Endothelial cell of umbilical vein (primary cell): ENCODE measurements around the gene TXNRD1. TPM values are rescaled to one million over a fixed set of nuclear protein-coding genes. Genes with fewer than 3 reads are reported as not detected.

Experiments
- BruUV-seq: library from RNA; stranded (reverse); fragments of 400-500 nt; replicated peaks from 2 replicates; lab custom pipeline; 2021; lab: Mats Ljungman, UMichigan
- CTCF ChIA-PET: fragments of 300-600, 350-600 bp; sonication (Branson Sonifier 250); formaldehyde crosslinking; loops from one replicate; lab custom pipeline; 2021; ENCODE audit warnings: antibody characterized with exemption, inconsistent platforms; lab: Charles Lee
- POLR2A ChIA-PET: fragments of 300-600, 350-600 bp; sonication (Branson Sonifier 250); formaldehyde crosslinking; loops from one replicate; lab custom pipeline; 2021; ENCODE audit warnings: antibody characterized with exemption, inconsistent platforms; lab: Charles Lee
- DNase-seq: peaks from one replicate; pipeline ENCODE4 v3.0.0-alpha.2; 2011; ENCODE audit warnings: low read depth, low spot score
- FAIRE-seq: peaks from 2 replicates; lab custom pipeline; 2011; peaks lifted over from hg19 to GRCh38; lab: Jason Lieb, UNC
- H2AFZ ChIP-seq: 2 replicates; pipeline ENCODE4 v1.6.0; 2012; ENCODE audit warnings: low read depth, low read length, control low read depth, inconsistent platforms
- H3K27ac ChIP-seq: 2 replicates; pipeline ENCODE4 v1.5.1; 2011; ENCODE audit warnings: low read depth, mild to moderate bottlenecking, control low read depth, low read length, moderate library complexity; ENCODE audit not compliant: insufficient read depth
- H3K27me3 ChIP-seq, 2 experiments: 2 replicates each; pipeline versions ENCODE4 v1.6.0 to v1.6.1; 2011; ENCODE audit warnings: low read length in 2 of 2, mixed read lengths in 1 of 2; ENCODE audit not compliant: control insufficient read depth in 2 of 2, insufficient read depth in 2 of 2
- H3K36me3 ChIP-seq, 2 experiments: 2 replicates in 1 of 2; 3 replicates in 1 of 2; pipeline ENCODE4 v1.5.1; 2011; ENCODE audit warnings: low read length in 2 of 2, mild to moderate bottlenecking in 1 of 2, moderate library complexity in 1 of 2; ENCODE audit not compliant: control insufficient read depth in 2 of 2, insufficient read depth in 2 of 2; ENCODE audit errors: extremely low read depth in 1 of 2
- H3K4me1 ChIP-seq: 3 replicates; pipeline ENCODE4 v1.5.1; 2011; ENCODE audit warnings: mild to moderate bottlenecking, low read length; ENCODE audit not compliant: control insufficient read depth, insufficient read depth; ENCODE audit errors: extremely low read depth
- H3K4me2 ChIP-seq: 2 replicates; pipeline ENCODE4 v1.6.1; 2011; ENCODE audit warnings: low read length, control low read depth, mixed read lengths; ENCODE audit not compliant: insufficient read depth
- H3K4me3 ChIP-seq, 3 experiments: fragments of 200-600 bp in 1 of 3; sonication (generic), shearing (Covaris generic) in 1 of 3; replicated peaks in 1 of 3; 2 replicates each; pipeline ENCODE4 v1.5.1; 2011 to 2016; ENCODE audit warnings: control low read depth in 3 of 3, low read length in 3 of 3, mild to moderate bottlenecking in 2 of 3, inconsistent platforms in 1 of 3, low read depth in 1 of 3, moderate library complexity in 1 of 3; ENCODE audit not compliant: insufficient read depth in 1 of 3
- H3K79me2 ChIP-seq: 2 replicates; pipeline ENCODE4 v1.6.0; 2012; ENCODE audit warnings: low read length, inconsistent platforms; ENCODE audit not compliant: control insufficient read depth, insufficient read depth
- H3K9ac ChIP-seq: replicated peaks from 2 replicates; pipeline ENCODE3; 2011; ENCODE audit warnings: low read length, control low read depth; ENCODE audit not compliant: insufficient read depth; ENCODE audit errors: extremely low read depth
- H3K9me1 ChIP-seq: replicated peaks from 3 replicates; pipeline ENCODE4 v1.6.0; 2011; ENCODE audit warnings: mild to moderate bottlenecking, low read length; ENCODE audit not compliant: control insufficient read depth, insufficient read depth; ENCODE audit errors: extremely low read depth
- H3K9me3 ChIP-seq: replicated peaks from 2 replicates; pipeline ENCODE4 v1.5.1; 2012; ENCODE audit warnings: low read length, inconsistent platforms; ENCODE audit not compliant: control insufficient read depth, insufficient read depth
- H4K20me1 ChIP-seq: replicated peaks from 2 replicates; pipeline ENCODE3; 2011; ENCODE audit warnings: mild to moderate bottlenecking, low read length; ENCODE audit not compliant: control insufficient read depth, insufficient read depth; ENCODE audit errors: extremely low read depth
- CTCF ChIP-seq, 2 donors: IDR thresholded peaks; 1 replicate in 1 of 2; 2 replicates in 1 of 2; pipeline ENCODE4 v1.5.1; 2011; ENCODE audit warnings: low read length in 2 of 2, mild to moderate bottlenecking in 2 of 2, moderate library complexity in 2 of 2, control low read depth in 1 of 2, inconsistent platforms in 1 of 2, low read depth in 1 of 2; ENCODE audit not compliant: insufficient read depth in 1 of 2; ENCODE audit errors: extremely low read depth in 1 of 2
- EZH2 ChIP-seq: IDR thresholded peaks from 2 replicates; pipeline ENCODE4 v1.6.1; 2012; ENCODE audit warnings: borderline replicate concordance, low read depth, mild to moderate bottlenecking, moderate library complexity, low read length, inconsistent platforms; ENCODE audit not compliant: severe bottlenecking
- FOS ChIP-seq: IDR thresholded peaks from 2 replicates; pipeline ENCODE4 v1.6.1; 2011; ENCODE audit warnings: mild to moderate bottlenecking, low read length, moderate library complexity, borderline replicate concordance; ENCODE audit not compliant: insufficient read depth
- GATA2 ChIP-seq: IDR thresholded peaks from 2 replicates; pipeline ENCODE4 v1.7.0; 2011; ENCODE audit warnings: low read depth, mild to moderate bottlenecking, moderate library complexity, mixed read lengths, low read length; ENCODE audit not compliant: insufficient read length, insufficient read depth
- JUN ChIP-seq: IDR thresholded peaks from 2 replicates; pipeline ENCODE4 v1.6.1; 2011; ENCODE audit warnings: borderline replicate concordance, low read depth; ENCODE audit not compliant: insufficient read length, insufficient read depth
- MAX ChIP-seq: IDR thresholded peaks from 2 replicates; pipeline ENCODE4 v1.6.1; 2011; ENCODE audit not compliant: insufficient read depth, insufficient read length
- MYC ChIP-seq: IDR thresholded peaks from one replicate; pipeline ENCODE4 v1.6.1; 2011; ENCODE audit warnings: mild to moderate bottlenecking, low read depth, low read length
- POLR2A ChIP-seq: IDR thresholded peaks from 2 replicates; pipeline ENCODE4 v1.6.1; 2012; ENCODE audit warnings: low read depth, mild to moderate bottlenecking, control low read depth, low read length
- POLR2AphosphoS5 ChIP-seq: IDR thresholded peaks from 2 replicates; pipeline ENCODE4 v1.6.1; 2012; ENCODE audit warnings: low read depth, mild to moderate bottlenecking, control low read depth, low read length, moderate library complexity; ENCODE audit not compliant: insufficient read depth
- dilution Hi-C: fragments of 300-500 bp; cut with MboI; formaldehyde crosslinking; loops from one replicate; pipeline ENCODE4 v1.15.0; 2019; ENCODE audit warnings: low sequenced_read_pairs; ENCODE audit not compliant: extremely low pct_ligation_motif_present
- intact Hi-C: fragments of 100-400 bp; cut with micrococcal nuclease; formaldehyde crosslinking; loops from one replicate; pipeline ENCODE4 v1.10.0; 2022
- polyA plus RNA-seq, 4 experiments: library from polyadenylated mRNA; depleted of rRNA in 3 of 4; stranded (reverse) in 3 of 4; unstranded in 1 of 4; fragments of >200 nt; gene quantifications; 2 replicates each; pipeline versions ENCODE4 v1.2.1 to v1.2.3, GENCODE V29; 2011 to 2012; ENCODE audit warnings: missing spikeins in 1 of 4
- total RNA-seq: library from RNA; stranded (reverse); gene quantifications from 2 replicates; pipeline ENCODE4 v1.2.3, GENCODE V29; 2021

TXNRD1 gene
- total and polyA plus RNA-seq, 2 donors (not counting 3 experiments of a cell fraction or from before 2014, with no cell fraction given) = 309 to 566 TPM

- FAIRE-seq = no peak
- no TSS peak for BruUV-seq
- dilution Hi-C loops = no loop called here
These were observed 145.6 kb downstream of the TXNRD1 start for GRCh38 chr12:104360983-104361707.

More at GRCh38 chr12:104360983-104361707, 145.6 kb downstream of the TXNRD1 start:
- Histone ChIP-seq H3K9me3 (no peaks in the 10 kb centered on the region), H3K79me2 (no peaks in the 10 kb centered on the region), H3K4me3 (no peak overlapping the region), H3K36me3 (no peaks in the 10 kb centered on the region), H3K27ac (no peak overlapping the region), H3K27me3 (no peaks in the 10 kb centered on the region), H4K20me1 (no peaks in the 10 kb centered on the region), H3K4me2 (no peak overlapping the region), H2AFZ (no peak overlapping the region), H3K9ac (no peak overlapping the region), H3K9me1 (no peaks in the 10 kb centered on the region), H3K4me1 (peaks cover 2% of the 10 kb centered on the region)
- CTCF ChIA-PET = no interaction called here
- no peak for TF ChIP-seq JUN
- no peak for TF ChIP-seq POLR2A
- TF ChIP-seq GATA2 = no peak
- TF ChIP-seq POLR2AphosphoS5 = no peak
- TF ChIP-seq MYC = no peak
- TF ChIP-seq FOS = no peak
- TF ChIP-seq CTCF (IDR thresholded peaks at IDR 0.05; ENCODE audit: extremely low read depth in 1 of 2, insufficient read depth in 1 of 2, low read depth in 1 of 2, low read length in 2 of 2) = no peak
- no peak for TF ChIP-seq MAX
- no peak for TF ChIP-seq EZH2
- intact Hi-C loops = no loop called here
- POLR2A ChIA-PET = no interaction called here
- DNase-seq = peak; percentile 44
